ENCODE measurements around the gene NSL1.
"Not testable (repeated sequence)": the region's sequence is repeated elsewhere in the genome, so short reads cannot be mapped to it uniquely, and the experiment has no call there.

The NSL1 gene

DNA sequence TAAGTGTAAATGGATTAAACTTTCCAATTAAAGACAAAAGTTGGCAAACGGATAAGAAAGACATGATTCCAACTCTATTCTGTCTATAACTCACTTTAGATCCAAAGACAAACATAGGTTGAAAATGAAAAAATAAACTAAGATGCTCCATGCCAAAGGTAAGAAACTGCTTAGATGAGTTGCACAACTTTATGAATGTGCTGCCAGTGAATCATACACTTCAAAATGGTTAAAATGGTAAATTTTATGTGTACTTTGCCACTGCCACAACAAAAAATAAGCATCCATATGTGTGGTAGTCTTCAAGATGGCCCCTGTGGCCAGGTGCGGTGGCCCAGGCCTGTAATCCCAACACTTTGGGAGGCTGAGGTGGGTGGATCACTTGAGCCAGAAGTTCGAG is 45.0 kb downstream of the NSL1 start:
- no peak for DNase-seq

DNA sequence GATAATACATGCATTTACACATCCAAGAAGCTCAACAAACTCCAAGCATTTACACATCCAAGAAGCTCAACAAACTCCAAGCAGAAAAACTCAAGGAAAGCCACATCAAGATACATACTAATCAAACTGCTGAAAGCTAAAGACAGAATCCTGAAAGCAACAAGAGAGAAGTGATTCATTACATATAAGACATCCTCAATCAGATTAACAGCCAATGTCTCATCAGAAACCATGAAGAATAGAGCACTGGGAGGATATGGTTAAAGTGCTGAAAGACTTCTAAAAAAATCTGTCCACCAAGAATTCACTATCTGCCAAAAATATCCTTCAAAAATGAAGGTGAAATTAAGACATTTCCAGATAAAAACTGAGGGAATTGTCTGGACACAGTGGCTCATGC is 46.3 kb downstream of the NSL1 start:
- no peak for DNase-seq

DNA sequence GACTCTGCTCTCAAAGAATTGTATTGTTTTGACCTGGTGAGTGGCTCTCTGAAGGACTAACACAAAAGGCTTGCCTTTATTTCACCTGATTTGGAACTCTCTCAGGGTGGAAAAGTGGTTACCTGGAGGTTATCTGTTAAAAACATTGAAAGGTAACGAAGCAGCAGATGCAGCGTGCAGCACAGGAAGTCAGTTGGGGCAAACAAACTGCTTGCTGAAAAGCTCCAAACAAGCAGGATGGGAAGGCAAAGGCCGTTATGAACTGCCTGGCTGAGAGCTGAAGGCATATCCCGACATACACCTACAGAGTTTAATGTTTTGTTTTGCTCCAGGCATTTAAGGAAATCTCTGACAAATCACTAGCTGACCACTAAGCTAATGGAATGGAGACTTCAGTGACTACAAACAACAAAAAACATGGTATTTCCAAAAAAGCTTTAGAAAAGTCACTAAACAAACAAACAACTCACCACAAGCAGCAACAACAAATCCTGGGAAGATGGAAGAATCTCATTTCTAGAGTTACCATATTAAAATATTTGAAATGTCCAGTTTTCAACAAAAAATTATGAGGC is 47.6 kb downstream of the NSL1 start:
- no peak for DNase-seq

DNA sequence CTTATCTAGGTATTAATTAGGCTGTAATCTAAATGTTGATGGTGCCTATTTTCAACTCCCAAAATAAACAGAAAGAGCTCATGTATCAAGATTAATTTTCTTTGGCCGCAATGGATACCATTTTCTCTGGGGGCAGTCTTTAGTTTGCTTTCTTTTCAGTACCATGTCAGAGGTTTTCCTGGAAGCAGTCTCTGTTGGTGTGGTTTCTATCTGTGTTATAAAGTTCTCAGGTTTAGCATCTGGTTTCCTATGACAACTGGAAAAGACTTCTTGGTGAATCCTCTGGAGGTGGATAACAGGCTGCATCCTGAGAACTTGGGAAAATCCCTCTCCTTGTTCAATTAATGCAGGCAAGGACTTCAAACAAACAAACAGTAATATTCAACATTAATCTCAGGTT is 53.2 kb downstream of the NSL1 start:
- DNase-seq, result no peak

DNA sequence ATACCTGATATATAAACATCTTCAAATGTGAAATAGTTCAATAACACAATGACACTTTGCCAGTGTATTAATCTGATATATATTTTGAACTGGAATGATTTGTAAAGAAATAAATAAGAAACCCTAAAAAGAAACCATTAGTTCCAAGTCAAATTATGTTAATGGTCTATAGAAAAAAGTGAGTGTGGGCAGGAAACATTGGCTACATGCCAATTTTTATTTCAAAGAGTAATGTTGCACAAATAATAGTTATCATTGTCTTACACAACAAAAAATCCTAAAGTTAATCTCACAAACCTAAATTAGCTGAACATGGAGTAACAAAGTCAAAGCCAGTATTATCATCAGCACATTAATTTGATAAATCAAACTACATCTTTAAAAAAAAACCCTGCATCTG is 54.0 kb downstream of the NSL1 start:
- no peak for DNase-seq

DNA sequence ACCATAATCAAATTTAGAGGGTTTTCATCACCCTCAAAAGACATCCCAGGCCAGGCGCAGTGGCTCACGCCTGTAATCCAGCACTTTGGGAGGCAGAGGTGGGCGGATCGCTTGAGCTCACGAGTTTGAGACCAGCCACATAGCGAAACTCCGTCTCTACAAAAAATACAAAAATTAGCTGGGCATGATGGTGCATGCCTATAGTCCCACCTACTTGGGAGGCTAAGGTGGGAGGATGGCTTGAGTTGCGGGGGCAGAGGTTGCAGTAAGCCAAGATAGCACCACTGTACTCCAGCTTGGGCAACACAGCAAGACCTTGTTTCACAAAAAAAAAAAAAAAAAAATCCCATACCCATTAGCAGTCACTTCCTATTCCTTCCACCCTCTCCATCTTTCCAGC is 58.5 kb downstream of the NSL1 start:
- DNase-seq, result no peak

DNA sequence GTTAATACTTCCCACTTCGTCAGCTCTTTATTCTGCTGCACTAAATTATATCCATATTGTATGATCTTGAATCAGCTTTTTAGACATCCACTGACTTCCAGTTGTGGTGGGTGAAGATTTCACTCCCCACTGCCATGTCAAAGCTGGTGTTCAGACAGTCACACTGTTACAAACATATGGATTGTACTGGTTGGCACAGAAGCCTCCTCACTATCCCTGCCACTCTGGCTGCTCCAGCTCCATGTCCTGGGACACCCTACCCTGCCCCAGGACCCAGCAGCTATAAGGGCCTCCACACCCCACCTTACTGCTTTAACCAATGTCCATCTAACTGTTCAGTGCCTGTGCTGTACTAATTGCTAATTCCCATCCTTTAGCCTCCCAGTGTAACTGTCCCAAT is 59.9 kb downstream of the NSL1 start:
- no peak for DNase-seq

DNA sequence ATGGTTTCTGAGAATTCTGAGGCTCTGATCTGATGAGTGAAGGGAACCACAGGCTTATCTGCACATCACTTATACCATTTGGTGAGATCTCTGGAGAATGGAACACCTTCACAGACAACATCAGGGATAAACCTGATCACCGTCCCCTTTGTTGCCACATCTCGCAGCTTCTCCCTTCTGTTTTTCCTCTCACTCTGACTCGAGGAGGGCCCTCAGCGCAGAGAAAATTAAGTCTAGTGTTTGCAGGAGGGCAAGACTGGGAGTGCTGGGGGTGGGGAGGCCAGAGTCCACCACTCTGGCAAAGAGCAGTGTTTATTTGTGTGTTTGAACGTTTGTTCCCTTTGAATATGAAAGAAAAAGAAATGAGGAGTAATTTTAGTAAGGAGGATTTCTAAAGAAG is 63.0 kb downstream of the NSL1 start:
- DNase-seq, result no peak

DNA sequence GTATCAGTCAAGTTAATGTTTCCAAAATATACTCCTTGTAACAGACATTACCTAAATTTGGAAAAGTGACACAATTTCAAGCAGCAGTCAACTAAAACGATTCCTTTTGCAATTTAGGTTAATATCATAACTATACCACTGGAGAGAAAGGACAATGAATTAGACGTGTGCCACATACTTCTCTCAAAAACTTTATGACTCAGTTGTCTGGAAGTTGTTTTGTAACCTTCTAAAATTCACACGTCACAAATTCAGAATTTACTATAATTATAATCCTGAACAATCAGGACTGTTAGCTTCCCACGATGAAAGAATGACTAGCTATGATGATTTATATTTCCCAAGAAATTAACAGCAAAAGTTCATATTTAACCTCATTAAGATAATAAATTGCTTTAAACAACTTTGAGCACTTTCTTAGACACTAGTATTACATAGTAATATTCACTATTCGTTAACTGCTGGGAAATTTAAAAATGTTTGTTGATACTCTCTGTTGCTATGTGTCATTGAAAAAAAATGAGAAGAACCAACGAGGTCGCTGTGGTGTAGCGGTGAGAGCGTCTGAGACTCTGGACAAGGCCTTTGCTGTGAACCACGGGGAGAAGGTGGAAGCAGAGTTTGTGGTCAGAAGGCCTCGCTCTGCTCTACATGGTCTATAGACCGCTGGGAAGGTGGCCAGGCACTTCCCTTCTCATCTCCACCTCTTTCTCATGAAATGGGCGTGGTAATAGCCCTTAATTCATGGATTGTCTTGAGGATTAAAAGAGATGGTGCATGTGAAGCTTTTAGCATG is 64.0 kb downstream of the NSL1 start:
- DNase-seq, result no peak

DNA sequence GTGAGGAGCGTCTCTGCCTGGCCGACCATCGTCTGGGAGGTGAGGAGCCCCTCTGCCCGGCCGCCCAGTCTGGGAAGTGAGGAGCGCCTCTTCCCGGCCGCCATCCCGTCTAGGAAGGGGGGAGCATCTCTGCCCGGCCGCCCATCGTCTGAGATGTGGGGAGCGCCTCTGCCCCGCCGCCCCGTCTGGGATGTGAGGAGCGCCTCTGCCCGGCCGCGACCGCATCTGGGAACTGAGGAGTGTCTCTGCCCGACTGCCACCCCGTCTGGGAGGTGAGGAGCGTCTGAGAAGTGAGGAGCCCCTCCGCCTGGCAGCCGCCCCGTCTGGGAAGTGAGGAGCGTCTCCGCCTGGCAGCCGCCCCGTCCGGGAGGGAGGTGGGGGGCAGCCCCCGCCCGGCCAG is 66.9 kb downstream of the NSL1 start:
- DNase-seq, result not testable (repeated sequence)

DNA sequence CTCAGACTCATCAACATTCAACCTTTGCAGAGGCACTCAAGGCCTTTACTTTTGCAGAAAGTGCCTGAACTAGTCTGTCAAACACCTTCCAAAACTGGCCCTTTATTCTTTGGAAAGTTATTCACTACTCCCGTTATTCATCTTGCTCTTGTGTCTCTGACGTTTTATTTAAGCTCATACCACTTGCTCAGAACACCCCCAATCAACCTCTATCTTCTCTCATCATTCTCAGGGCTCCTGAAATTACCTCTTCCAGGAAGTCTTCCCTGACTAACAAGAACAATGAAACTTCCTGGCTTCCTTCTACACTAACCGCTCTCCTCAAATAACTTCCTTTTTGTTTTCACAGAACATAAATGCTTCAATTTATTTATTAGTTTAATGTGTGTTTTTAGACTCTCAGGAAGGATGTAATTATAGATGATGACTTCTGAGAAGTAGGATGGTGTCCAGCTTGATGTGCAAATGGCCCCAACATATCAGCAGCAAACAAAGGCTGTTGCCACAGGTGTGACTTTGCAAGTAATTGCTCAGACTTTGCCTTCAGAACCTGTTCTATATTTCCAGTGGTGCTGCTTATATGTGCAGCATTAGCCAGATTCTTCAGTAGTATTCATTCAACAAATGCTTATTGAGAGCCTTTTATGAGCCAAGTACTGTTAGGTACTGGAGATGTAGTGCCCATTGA is 69.2 kb downstream of the NSL1 start:
- peak; percentile 72 for DNase-seq

DNA sequence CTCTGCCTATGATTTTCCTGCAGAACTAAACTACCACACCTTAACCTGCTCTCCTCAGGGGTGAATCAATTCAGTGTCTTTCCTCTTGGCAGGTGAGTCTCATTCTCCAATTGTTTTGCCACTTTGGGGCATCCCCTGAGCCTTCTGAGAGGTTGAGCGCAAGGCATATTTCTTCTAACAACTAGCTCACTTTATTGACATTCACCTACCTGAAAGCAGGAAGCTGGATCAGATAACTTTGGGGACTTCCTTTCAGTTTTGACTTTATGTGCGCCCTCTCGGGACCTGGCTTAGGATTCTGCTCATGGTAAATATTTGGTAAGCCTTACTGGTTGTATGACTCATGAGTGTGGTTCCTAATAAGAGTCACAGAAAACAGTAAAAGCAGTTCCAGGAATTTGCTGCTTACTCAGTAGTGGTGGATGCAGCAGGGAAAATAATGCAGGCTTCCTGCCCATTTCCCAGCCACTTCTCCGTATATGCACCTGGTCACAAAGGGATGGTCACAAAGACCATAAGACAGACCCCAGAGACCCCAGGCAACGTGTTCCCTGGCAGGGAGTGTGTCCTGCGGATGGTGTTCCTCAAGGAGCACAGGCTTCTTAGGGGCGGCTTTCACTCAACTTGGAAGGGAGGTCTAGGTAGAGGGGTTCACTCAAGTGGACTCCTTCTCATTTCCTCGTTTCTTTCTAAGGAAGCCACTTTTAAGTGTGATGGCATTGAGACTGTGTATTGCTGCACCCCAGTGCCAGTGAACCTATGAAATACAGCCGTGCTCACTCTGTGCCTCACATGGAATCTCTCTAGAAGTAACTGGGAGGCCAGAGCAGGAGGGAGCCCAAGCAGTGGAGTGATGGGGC is 70.0 kb downstream of the NSL1 start:
- DNase-seq, result peak; percentile 54

DNA sequence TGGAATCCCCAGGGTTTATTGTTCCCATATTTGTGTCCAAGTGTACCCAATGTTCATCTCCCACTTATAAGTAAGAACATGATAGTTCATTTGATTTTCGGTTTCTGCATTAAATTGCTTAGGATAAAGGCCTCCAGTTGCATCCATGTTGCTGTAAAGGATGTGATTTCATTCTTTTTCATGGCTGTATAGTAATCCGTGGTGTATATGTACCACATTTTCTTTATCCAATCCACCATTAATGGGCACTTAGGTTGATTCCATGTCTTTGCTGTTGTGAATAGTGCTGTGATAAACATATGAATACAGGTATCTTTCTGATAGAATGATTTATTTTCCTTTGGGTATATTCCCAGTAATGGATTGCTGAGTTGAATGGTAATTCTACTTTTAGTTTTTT is 71.9 kb downstream of the NSL1 start:
- no peak for DNase-seq

DNA sequence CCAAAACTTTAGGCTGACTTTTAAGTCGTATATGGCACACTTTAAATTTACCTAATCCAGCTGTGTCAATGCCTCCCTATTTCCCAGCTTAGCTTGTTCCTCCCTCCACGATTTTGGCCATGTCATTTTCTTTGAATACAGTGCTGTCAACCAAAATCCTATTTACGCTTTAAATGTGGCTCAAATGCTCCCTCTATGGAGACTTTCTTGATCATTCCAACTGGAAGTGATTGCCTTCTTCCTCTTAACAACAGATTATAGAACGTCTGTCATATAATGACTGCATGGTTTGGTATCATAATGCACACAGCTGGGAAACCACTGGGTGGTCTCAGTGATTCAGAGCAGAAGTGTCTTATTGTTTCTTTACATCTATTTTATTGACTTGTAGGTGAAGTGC is 73.1 kb downstream of the NSL1 start:
- no peak for DNase-seq

DNA sequence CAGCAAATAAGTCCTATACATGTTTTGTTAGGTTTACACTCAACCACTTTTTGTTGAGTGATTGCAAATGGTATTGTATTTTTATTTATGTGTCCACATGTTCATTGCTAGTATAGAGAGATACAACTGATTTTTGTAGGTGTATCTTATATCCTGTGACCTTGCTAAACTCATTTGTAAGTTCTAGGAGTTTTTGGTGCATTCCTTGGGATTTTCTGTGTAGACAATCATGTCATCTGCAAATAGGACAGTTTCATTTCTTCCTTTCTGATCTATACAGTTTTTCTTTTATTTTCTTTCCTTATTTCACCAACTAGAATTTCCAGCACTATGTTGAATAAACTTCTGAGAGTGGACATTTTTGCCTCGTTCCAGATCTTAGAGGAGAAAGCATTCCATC is 75.4 kb downstream of the NSL1 start:
- DNase-seq, result no peak

DNA sequence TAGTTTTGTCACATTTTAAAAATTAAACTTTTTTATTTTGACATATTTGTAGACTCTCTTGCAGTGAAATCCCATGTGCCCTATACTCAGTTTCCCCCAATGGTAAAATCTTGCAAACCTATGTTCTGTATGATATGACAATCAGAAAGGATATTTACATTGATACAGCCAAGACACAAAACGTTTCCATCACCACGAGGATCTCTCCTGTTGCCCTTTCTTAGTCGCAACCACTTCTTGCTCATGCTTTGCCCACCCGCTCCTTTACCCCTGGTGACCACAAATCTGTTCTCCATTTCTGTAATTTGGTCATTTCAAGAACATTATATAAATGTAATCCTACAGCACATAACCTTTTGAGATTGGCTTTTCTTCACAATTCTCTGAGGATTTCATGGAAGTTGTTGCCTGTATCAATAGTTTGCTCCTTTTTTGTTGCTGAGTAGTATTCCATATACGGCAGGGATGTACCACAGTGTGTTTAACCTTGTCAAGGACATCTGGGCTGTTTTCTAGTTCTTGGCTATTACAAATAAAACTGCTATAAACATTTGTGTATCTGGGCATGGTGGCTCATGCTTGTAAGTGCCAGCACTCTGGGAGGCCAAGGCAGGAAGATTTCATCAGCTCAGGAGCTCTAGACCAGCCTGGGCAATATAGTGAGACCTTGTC is 78.0 kb downstream of the NSL1 start:
- DNase-seq, result no peak

DNA sequence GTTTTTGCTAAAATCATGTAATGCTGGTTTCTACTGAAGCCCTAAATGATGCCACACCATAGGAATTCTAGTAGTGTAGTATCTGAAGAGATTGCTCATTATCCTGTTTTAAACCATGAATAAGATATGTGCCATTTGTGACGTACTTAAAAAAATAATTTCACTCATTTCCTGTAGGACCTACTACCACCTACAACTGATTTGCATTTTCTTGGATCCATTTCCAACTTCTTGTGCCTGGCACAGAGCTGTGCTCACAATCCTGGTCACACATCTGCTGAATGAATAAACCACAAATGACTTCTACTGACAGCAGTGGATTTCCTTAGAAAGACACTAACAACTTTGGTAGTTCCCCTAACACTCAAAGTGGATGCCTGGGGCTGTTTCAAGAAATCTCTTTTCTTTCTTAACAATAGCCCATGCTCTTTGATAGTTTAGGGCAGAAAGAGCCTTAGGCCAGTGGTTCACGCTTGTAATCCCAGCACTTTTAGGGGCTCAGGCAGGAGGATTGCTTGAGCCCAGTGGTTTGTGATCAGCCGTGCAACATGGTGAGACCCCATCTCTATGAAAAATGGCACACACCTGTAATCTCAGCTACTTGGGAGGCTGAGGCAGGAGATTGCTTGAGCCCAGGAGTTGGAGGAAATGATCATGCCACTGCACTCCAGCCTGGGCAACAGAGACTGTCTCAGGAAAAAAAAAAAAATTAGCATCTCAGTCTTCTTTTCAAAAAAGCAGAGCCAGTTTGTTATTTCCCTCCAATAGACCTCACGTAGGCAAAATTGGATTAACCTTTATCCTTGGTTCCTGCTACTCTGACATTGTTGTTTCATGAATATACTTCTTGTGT is 78.9 kb downstream of the NSL1 start:
- no peak for DNase-seq

DNA sequence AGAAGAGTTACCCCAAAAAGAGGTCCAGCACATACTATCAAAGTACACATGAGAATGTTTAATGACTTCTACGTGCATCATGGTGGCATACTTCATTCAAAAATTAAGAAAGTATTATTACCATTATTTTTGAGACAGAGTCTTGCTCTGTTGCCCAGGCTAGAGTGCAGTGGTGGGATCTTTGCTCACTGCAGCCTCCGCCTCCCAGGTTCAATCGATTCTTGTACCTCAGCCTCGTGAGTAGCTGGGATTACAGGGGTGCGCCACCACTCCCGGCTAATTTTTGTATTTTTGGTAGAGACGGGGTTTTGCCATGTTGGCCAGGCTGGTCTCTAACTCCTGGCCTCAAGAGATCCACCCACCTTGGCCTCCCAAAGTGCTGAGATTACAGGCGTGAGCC is 79.6 kb downstream of the NSL1 start:
- DNase-seq, result not testable (repeated sequence)

DNA sequence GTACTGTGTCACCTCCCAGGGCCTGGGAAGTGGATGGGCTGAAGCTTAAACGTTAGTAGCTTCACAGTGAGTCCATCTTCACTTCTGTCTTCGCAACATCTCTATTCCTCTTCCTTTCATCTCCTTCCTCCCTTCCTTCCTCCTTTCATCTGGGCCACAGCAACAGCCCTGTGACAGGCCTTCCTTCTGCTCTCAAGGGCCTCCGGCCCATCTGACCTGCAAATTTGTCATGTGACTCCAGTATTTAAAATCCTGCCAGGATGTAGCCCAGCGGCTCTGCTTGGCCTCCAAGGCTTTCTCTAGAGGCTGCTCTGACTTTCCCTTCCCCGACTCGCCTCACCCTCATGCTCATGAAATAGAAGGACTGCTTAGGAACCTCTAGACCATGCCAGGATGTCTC is 81.0 kb downstream of the NSL1 start:
- no peak for DNase-seq

DNA sequence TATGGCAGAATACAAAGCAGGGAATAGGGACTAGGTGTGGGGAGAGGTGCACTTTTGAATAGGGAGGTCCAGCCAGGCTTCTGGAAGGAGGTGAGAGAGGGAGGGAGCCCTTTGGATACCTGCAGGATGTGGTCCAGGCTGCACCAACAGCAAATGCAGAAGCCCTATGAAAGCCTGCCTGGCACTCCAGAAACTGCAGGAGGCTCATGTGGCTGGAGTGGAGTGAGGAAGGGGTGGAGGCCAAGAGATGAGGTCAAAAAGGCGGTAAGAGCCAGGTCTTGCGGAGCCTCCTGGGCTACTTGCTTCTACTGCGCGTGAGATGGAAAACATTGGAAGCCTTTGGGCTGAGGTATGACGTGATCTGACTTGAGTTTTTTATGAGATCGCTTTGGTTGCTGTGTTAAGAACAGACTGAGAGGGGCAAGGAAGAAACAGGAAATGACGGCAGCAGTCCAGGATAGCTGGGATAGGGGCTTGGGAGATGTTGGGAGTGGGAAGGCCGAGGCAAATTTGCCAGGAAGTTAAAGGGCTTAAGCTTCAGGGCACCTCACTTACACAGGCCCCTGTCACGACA is 87.5 kb downstream of the NSL1 start:
- DNase-seq, result no peak

DNA sequence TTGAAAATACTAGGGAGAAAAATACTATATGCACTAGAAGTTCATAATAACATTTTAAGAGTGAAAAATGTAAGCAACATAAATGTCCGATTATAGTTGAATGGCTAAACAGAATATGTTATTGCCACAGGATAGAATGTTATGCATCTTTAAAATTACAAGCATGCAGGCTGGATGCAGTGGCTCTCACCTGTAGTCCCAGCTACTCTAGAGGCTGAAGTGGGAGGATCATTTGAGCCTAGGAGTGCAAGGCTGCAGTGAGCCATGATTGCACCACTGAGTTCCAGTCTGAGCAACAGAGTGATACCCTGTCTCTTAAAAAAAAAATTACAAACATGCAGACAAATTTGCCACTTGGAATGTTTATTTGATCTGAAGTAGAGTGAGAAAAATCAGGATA is 88.9 kb downstream of the NSL1 start:
- DNase-seq, result no peak

DNA sequence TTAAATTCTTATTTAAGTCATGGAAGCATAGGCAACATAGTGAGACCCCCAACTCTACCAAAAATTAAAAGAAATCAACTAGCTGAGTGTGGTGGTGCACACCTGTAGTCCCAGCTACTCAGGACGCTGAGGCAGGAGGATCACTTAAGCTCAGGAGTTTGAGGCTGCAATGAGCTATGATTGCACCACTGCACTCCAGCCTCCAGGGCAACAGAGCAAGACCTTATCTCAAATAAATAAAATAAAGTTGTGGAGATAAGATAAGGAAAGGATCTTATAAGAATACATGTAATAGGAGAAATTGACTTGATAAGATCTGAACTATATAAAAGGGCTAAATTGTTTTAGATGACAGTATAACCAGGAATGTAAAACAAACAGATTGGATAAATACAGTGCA is 89.7 kb downstream of the NSL1 start:
- no peak for DNase-seq

Measured in GF-D8 (cell line).